Activated T-helper 2 cell treated with anti-CD3 and anti-CD28 coated beads, Interferon-gamma antibody, Interleukin-2, Interleukin-4, amounts not matched to agents 10 μg/mL and 5 μg/mL and 100 μg/mL, durations not matched to agents 14 hours and 24 hours and 36 hours (primary cell): ENCODE data around the gene PYY. TPM values are rescaled to one million over a fixed set of nuclear protein-coding genes. Genes with fewer than 3 reads are reported as not detected.

Experiments
- DNase-seq: peaks from one replicate; pipeline ENCODE4 v3.0.0; 2021; ENCODE audit warnings: low spot score
- H3K27ac Mint-ChIP-seq: one replicate; pipeline ENCODE4 v1.8.0; 2021; ENCODE audit warnings: mixed read lengths
- H3K27me3 Mint-ChIP-seq: one replicate; pipeline ENCODE4 v1.8.0; 2021; ENCODE audit warnings: low read depth, mixed read lengths
- H3K36me3 Mint-ChIP-seq: one replicate; pipeline ENCODE4 v1.8.0; 2021; ENCODE audit warnings: low read depth, mixed read lengths
- H3K4me1 Mint-ChIP-seq: one replicate; pipeline ENCODE4 v1.8.0; 2021; ENCODE audit warnings: low read depth, mixed read lengths
- H3K4me3 Mint-ChIP-seq: one replicate; pipeline ENCODE4 v1.8.0; 2021; ENCODE audit warnings: low read depth, mild to moderate bottlenecking, moderate library complexity, mixed read lengths
- H3K9me3 Mint-ChIP-seq: one replicate; pipeline ENCODE4 v1.8.0; 2021; ENCODE audit warnings: mixed read lengths
- intact Hi-C: fragments of 100-400 bp; cut with micrococcal nuclease; formaldehyde crosslinking; loops from one replicate; pipeline ENCODE4 v1.15.1; 2023
- total RNA-seq: library from RNA; stranded (reverse); gene quantifications from 2 replicates; pipeline ENCODE4 v1.2.3, GENCODE V29; 2022

The PYY gene
- total RNA-seq, 1 donor from 2014 or later: 0.18 TPM

- H3K27ac Mint-ChIP-seq: no peak overlapping the region
- no peak for DNase-seq
- H3K36me3 Mint-ChIP-seq: no peaks in the 10 kb centered on the region
- peaks cover 1% of the 10 kb centered on the region for H3K4me1 Mint-ChIP-seq
- no peak overlapping the region for H3K4me3 Mint-ChIP-seq
- intact Hi-C loops: no loop called here
- no peaks in the 10 kb centered on the region for H3K9me3 Mint-ChIP-seq
- peaks cover 49% of the 10 kb centered on the region for H3K27me3 Mint-ChIP-seq
Observed at GRCh38 chr17:43987131-43988021, 33.6 kb upstream of the PYY start.

DNA sequence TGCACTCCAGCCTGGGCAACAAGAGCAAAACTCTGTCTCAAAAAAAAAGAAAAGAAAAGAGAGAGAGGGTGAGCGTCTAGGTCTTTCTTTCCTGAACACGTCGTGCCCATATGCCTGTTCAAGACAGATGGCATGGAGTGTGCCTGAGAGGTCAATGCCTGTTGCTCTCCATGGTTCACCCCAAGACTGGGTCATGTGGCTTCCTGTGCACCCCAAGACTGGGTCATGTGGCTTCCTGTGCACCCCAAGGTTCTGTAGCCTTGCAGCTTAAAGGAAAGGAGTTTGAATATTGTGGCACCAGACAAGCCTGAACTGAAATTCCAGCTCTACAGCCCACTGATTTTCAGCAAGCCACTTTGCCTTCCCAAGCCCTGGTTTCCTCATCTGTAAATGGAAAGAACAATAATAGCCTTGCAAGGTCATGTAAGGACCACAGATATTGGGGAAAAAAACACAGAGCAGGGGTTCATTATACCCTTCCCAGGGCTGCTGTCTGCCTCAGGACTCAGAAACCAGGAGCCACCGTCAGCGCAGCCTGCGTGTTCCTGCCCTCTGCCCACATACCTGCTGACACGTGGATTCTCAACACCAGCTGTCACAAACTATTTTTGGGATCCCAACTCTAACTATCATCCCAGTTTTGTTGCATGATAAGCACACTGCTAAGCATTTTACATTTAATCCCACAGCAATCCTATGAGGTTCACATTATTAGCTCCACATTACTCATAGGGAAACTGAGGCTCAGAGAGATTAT lies 32.7 kb upstream of the PYY start:
- H3K27ac Mint-ChIP-seq: no peak overlapping the region
- H3K36me3 Mint-ChIP-seq: no peaks in the 10 kb centered on the region
- H3K27me3 Mint-ChIP-seq: peaks cover 57% of the 10 kb centered on the region
- H3K9me3 Mint-ChIP-seq: no peaks in the 10 kb centered on the region
- peaks cover 1% of the 10 kb centered on the region for H3K4me1 Mint-ChIP-seq
- no peak overlapping the region for H3K4me3 Mint-ChIP-seq
- intact Hi-C loops: no loop called here
- DNase-seq: no peak

DNA sequence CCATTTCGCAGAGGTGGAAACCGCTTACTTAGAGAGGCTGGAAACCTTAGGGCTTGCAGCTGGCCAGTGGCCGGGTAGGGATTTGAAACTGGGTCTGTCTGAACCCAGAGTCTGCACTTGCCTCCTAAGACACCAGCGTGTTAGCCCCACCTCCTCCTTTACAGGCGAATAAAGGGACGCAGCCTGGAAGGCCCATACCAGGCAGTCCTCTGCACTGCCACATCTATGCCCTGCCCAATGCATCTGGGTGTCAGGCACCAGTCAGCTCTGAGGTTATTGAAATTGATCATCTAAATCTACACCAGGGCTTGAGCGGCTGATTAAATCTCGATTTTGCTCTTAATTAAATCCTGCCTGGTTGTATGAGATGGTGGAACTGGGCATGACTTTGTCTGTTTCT lies 30.8 kb upstream of the PYY start:
- Mint-ChIP-seq H3K4me1 (peaks cover 1% of the 10 kb centered on the region), H3K4me3 (no peak overlapping the region), H3K9me3 (no peaks in the 10 kb centered on the region), H3K27ac (no peak overlapping the region), H3K27me3 (peaks cover 68% of the 10 kb centered on the region), H3K36me3 (no peaks in the 10 kb centered on the region)
- no peak for DNase-seq
- intact Hi-C loops: no loop called here

GRCh38 chr17:43983515-43984411 lies 30.0 kb upstream of the PYY start:
- no peak overlapping the region for H3K4me3 Mint-ChIP-seq
- intact Hi-C loops: no loop called here
- no peaks in the 10 kb centered on the region for H3K36me3 Mint-ChIP-seq
- H3K27me3 Mint-ChIP-seq: peaks cover 68% of the 10 kb centered on the region
- H3K9me3 Mint-ChIP-seq: no peaks in the 10 kb centered on the region
- no peak overlapping the region for H3K27ac Mint-ChIP-seq
- DNase-seq: no peak
- H3K4me1 Mint-ChIP-seq: peaks cover 1% of the 10 kb centered on the region

- DNase-seq: no peak
- H3K27ac Mint-ChIP-seq: no peak overlapping the region
- H3K36me3 Mint-ChIP-seq: no peaks in the 10 kb centered on the region
- intact Hi-C loops: no loop called here
- peaks cover 1% of the 10 kb centered on the region for H3K4me1 Mint-ChIP-seq
- H3K9me3 Mint-ChIP-seq: no peaks in the 10 kb centered on the region
- no peak overlapping the region for H3K4me3 Mint-ChIP-seq
- H3K27me3 Mint-ChIP-seq: peaks cover 63% of the 10 kb centered on the region
Observed at GRCh38 chr17:43983196-43983514, 29.4 kb upstream of the PYY start.

- no peak for DNase-seq
- Mint-ChIP-seq H3K27ac (no peak overlapping the region), H3K9me3 (no peaks in the 10 kb centered on the region), H3K4me3 (no peak overlapping the region), H3K4me1 (peaks cover 1% of the 10 kb centered on the region), H3K27me3 (peaks cover 56% of the 10 kb centered on the region), H3K36me3 (no peaks in the 10 kb centered on the region)
- intact Hi-C loops: no loop called here
Observed at GRCh38 chr17:43982171-43982570, 28.4 kb upstream of the PYY start.

GRCh38 chr17:43979671-43980070 lies 25.9 kb upstream of the PYY start:
- no peak for DNase-seq
- no peaks in the 10 kb centered on the region for H3K36me3 Mint-ChIP-seq
- intact Hi-C loops: no loop called here
- H3K27ac Mint-ChIP-seq: no peak overlapping the region
- H3K4me1 Mint-ChIP-seq: peaks cover 1% of the 10 kb centered on the region
- no peaks in the 10 kb centered on the region for H3K9me3 Mint-ChIP-seq
- peaks cover 36% of the 10 kb centered on the region for H3K27me3 Mint-ChIP-seq
- H3K4me3 Mint-ChIP-seq: no peak overlapping the region

DNA sequence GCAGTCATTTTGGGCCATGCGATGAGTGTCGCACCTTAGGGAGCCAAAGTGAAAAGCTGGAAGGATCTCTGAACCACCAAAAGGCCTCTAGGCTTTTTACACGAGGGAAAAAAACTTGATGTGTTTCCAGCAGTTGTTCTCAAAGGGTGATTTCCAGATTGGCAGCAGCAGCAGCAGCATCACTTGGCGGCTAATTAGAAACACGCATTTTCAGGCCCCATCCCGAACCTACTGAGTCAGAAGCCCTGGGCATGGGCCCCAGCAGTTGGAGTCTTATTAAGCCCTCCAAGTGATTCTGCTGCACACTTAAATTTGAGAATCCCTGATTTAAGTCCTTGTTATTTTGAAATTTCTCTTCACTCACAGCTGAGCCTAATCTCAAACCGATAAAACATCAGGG lies 25.3 kb upstream of the PYY start:
- intact Hi-C loops: no loop called here
- Mint-ChIP-seq H3K4me3 (no peak overlapping the region), H3K27ac (no peak overlapping the region), H3K27me3 (peaks cover 32% of the 10 kb centered on the region), H3K9me3 (no peaks in the 10 kb centered on the region), H3K36me3 (no peaks in the 10 kb centered on the region), H3K4me1 (peaks cover 1% of the 10 kb centered on the region)
- DNase-seq: no peak

DNA sequence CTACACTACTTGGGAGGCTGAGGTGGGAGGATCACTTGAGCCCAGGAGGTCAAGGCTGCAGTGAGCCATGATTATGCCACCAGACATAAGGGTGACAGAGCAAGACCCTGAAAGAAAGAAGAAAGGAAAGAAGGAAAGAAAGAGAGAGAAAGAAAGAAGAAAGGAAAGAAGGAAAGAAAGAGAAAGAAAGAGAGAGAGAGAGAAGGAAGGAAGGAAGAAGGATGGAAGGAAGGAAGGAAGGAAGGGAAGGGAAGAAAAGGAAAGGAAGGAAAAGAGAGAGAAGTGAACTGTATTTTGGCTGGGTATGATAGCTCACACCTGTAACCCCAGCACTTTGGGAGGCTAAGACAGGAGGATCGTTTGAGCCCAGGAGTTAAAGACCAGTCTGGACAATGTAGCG lies 24.3 kb upstream of the PYY start:
- intact Hi-C loops: no loop called here
- no peaks in the 10 kb centered on the region for H3K36me3 Mint-ChIP-seq
- H3K27ac Mint-ChIP-seq: no peak overlapping the region
- no peak for DNase-seq
- no peaks in the 10 kb centered on the region for H3K4me1 Mint-ChIP-seq
- peaks cover 30% of the 10 kb centered on the region for H3K27me3 Mint-ChIP-seq
- no peaks in the 10 kb centered on the region for H3K9me3 Mint-ChIP-seq
- H3K4me3 Mint-ChIP-seq: no peak overlapping the region

DNA sequence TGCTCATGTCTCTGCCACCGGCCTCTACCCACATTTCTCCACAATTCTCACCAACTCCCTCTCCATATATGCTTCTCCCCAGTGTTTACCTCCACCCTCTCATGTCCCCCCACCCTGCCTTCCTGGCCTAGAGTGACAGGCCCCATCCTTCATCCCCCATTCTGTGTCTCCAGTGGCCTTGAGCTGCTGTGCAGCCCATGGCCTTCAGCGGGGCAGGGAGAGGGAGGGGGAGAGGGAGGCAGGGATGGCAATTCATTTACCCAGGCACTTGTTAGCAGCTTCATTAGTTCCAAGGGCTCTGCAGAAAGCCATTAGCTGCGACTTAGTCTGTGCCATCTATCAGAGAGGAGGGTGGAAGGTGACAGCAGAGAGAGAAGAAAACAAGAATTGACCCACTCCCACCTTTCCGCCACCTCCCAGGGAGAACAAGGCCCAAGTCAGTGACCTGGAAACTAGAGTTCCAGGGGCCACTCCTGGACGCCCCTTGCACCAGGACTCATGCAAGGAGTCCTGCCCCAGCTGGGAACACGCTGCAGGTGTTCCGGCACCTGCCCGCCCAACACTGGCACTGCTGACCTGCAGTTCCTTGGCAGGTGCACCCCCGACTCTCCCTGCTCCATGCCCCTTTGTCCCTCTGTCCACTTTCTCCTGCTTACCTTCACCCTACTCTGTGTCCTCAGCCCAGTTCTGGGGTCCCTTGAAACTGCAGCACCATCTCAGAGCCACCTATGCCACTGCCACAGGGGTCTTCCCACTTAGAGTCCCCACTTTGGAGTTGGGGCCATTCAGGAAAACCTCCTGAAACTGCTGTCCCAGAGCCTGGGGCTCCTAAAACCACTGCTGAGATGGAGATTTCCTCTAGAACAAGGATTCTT lies 23.5 kb upstream of the PYY start:
- intact Hi-C loops: no loop called here
- H3K9me3 Mint-ChIP-seq: no peaks in the 10 kb centered on the region
- H3K4me3 Mint-ChIP-seq: no peak overlapping the region
- DNase-seq: no peak
- H3K36me3 Mint-ChIP-seq: no peaks in the 10 kb centered on the region
- H3K27me3 Mint-ChIP-seq: peaks cover 22% of the 10 kb centered on the region
- H3K4me1 Mint-ChIP-seq: no peaks in the 10 kb centered on the region
- H3K27ac Mint-ChIP-seq: no peak overlapping the region

DNA sequence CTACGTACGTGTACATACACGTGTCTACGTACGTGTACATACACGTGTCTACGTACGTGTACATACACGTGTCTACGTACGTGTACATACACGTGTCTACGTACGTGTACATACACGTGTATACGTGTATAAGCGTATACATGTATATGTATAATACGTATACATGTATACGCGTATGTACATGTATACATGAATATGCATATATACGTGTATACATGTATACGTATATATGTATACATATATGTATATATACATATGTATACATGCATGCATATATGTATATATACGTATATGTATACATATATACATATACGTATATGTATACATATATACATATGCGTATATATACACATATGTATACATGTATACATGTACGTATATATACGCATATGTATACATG lies 22.2 kb upstream of the PYY start:
- intact Hi-C loops: no loop called here
- peaks cover 16% of the 10 kb centered on the region for H3K27me3 Mint-ChIP-seq
- H3K36me3 Mint-ChIP-seq: no peaks in the 10 kb centered on the region
- no peak overlapping the region for H3K27ac Mint-ChIP-seq
- DNase-seq: no peak
- peaks cover 5% of the 10 kb centered on the region for H3K4me1 Mint-ChIP-seq
- H3K4me3 Mint-ChIP-seq: no peak overlapping the region
- no peaks in the 10 kb centered on the region for H3K9me3 Mint-ChIP-seq
